Heart right ventricle (tissue), 16 donors: ENCODE data around the gene KDELR3. TPM values are rescaled to one million over a fixed set of nuclear protein-coding genes. Genes with fewer than 3 reads are reported as not detected.

ENCODE experiments used
- ATAC-seq, 8 donors: fragments of 200-7000 bp; cut with Tn5 transposase; one replicate each; pipeline ENCODE4 v1.9.1; 2020; ENCODE audit warnings: mild to moderate bottlenecking in 8 of 8, moderate library complexity in 8 of 8, moderate number of reproducible peaks in 1 of 8
- DNase-seq, 2 donors: peaks; one replicate each; pipeline ENCODE4 v3.0.0-alpha.2; 2020
- H3K27ac ChIP-seq, 10 donors: fragments of 200-600 bp; sonication (generic) in 2 of 10; one replicate each; pipeline versions ENCODE4 v1.5.0 to v1.8.0; 2020 to 2022; ENCODE audit warnings: mild to moderate bottlenecking in 3 of 10
- H3K27me3 ChIP-seq, 7 donors: fragments of 200-600 bp; one replicate each; pipeline ENCODE4 v1.8.0; 2021 to 2022; ENCODE audit warnings: mild to moderate bottlenecking in 2 of 7
- H3K36me3 ChIP-seq, 9 donors: fragments of 200-600 bp; sonication (generic) in 1 of 9; one replicate each; pipeline versions ENCODE4 v1.5.0 to v1.8.0; 2020 to 2022; ENCODE audit warnings: mild to moderate bottlenecking in 2 of 9
- H3K4me1 ChIP-seq, 9 donors: fragments of 200-600 bp; sonication (generic) in 1 of 9; one replicate each; pipeline versions ENCODE4 v1.5.0 to v1.8.0; 2020 to 2022; ENCODE audit warnings: mild to moderate bottlenecking in 4 of 9
- H3K4me3 ChIP-seq, 10 donors: fragments of 200-600 bp; sonication (generic) in 2 of 10; one replicate each; pipeline versions ENCODE4 v1.5.0 to v1.8.0; 2020 to 2022; ENCODE audit warnings: mild to moderate bottlenecking in 7 of 10, moderate library complexity in 2 of 10
- H3K9me3 ChIP-seq, 11 donors: fragments of 200-600 bp in 10 of 11; sonication (generic) in 2 of 11; one replicate each; pipeline versions ENCODE4 v1.5.0 to v1.8.0; 2013 to 2022; ENCODE audit warnings: mild to moderate bottlenecking in 2 of 11, control low read depth in 1 of 11, moderate library complexity in 1 of 11
- WGBS, 2 donors: extraction: QIAGEN DNeasy Blood & Tissue Kit; methylation state at CpG; one replicate each; pipeline ENCODE4 v1.1.7; 2013; ENCODE audit warnings: inconsistent platforms in 1 of 2; 5-methylcytosine and 5-hydroxymethylcytosine counted together
- intact Hi-C, 10 donors: fragments of 100-400 bp; cut with DNase I; formaldehyde crosslinking; loops; one replicate each; pipeline versions ENCODE4 v1.11.1 to v1.14.2; 2022
- polyA plus RNA-seq, 2 donors: library from polyadenylated mRNA; stranded (reverse); fragments of 200-250 nt; gene quantifications; one replicate each; pipeline ENCODE4 v1.2.3, GENCODE V29; 2013
- total RNA-seq, 10 donors: library from RNA; stranded (reverse); fragmentation: NEBNext Ultra II Directional in 3 of 10; extraction: Animal tissue kit (Norgen Biotek cat#: 25700) in 3 of 10; gene quantifications; one replicate each; pipeline versions ENCODE4 v1.2.1 to v1.2.4, GENCODE V29; 2021 to 2023
- TF ChIP-seq, protein P1 (sequence below), 9 donors: fragments of 200-600 bp; sonication (generic) in 2 of 9; IDR thresholded peaks; one replicate each; pipeline versions ENCODE4 v1.5.0 to v1.8.0; 2021 to 2022; ENCODE audit warnings: antibody characterized with exemption in 9 of 9, mild to moderate bottlenecking in 5 of 9, moderate library complexity in 1 of 9
- donor health status: Arrhythmogenic right ventricular cardiomyopathy.
- donor health status: ischemic (EF 13 %, LVEDD 7.1; RV severe dilation, severe dysfunction).
- donor health status: healthy with polysubstance abuse.
- donor health status: DM: no; HTN: yes; CAD: no.
- donor health status: DM: no; HTN: no; CAD: no.
- donor health status: ischemic (EF 25% LVEDD 6.9; RV normal size, moderate dysfunction).
- donor health status: ischemic (EF 25% LVEDD 5.7; RV mildly dilated, moderate dysfunction).
- donor health status: healthy.
- donor health status: DM: yes; HTN: yes; CAD: no.
- donor health status: Ischemic cardiomyopathy.
- donor health status: ischemic (EF 35%, LVEDD 5.7; RV mildly dilated, moderate dysfunction).
- donor health status: nonischemic (EF 11% LVEDD 7.7; RV severe dilation, severe dysfunction).
- donor health status: DM: yes; HTN: yes; CAD: no.
- donor health status: PGD.
- donor health status: ischemic (EF 29% LVEDD 5.4; RV normal size, mild dysfunction).
- donor health status: nonischemic (EF 23%, LVEDD 6.1; RV moderate dilation, normal function).

Gene KDELR3
- total and polyA plus RNA-seq, 12 donors = 3.4 to 12.9 (median 9.0) TPM

DNA sequence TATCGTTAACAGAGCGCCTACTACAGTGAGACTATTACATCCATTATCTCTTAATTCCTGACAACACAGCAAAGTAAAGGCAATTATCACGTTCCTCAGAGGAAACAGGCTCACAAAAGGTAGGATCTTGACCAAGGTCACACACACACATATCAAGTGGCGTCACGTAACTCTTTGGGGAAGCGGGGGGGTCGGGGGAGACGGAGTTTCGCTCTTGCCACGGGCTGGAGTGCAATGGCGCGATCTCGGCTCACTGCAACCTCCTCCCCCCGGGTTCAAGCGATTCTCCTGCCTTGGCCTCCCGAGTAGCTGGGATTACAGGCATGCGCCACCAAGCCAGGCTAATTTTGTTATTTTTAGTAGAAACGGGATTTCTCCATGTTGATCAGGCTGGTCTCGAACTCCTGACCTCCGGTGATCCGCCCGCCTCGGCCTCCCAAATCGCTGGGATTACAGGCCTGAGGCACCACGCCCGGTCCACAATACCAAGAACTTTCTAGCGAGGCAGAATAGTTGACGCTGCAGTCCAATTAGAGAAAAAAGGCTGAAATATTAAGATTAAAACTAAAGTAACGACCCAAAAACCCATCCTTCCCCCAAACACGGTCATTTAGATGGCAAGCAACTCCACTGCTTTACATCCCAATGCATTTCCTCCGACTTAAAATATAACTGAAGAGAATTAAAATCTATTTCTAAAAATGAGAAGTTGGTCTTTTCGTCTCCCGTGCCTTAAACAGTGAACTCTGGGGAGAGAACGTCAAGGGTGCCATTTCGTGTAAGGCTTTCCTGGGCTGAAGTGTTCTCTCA is 37.0 kb downstream of the KDELR3 start:
- Histone ChIP-seq H3K36me3 (peaks cover 0 to 47% (median 13%) of the 10 kb centered on the region in 9 donors), H3K4me1 (peaks cover 2 to 55% (median 44%) of the 10 kb centered on the region in 9 donors), H3K4me3 (peak overlapping the region; percentile 70 to 88 (median 80)), H3K27ac (peak overlapping the region; percentile 97 to 100 (median 100)), H3K27me3 (no peaks in the 10 kb centered on the region), H3K9me3 (no peaks in the 10 kb centered on the region)
- TF ChIP-seq, protein P1, sequence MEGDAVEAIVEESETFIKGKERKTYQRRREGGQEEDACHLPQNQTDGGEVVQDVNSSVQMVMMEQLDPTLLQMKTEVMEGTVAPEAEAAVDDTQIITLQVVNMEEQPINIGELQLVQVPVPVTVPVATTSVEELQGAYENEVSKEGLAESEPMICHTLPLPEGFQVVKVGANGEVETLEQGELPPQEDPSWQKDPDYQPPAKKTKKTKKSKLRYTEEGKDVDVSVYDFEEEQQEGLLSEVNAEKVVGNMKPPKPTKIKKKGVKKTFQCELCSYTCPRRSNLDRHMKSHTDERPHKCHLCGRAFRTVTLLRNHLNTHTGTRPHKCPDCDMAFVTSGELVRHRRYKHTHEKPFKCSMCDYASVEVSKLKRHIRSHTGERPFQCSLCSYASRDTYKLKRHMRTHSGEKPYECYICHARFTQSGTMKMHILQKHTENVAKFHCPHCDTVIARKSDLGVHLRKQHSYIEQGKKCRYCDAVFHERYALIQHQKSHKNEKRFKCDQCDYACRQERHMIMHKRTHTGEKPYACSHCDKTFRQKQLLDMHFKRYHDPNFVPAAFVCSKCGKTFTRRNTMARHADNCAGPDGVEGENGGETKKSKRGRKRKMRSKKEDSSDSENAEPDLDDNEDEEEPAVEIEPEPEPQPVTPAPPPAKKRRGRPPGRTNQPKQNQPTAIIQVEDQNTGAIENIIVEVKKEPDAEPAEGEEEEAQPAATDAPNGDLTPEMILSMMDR (IDR thresholded peaks at IDR 0.05) = no peak
- 1% methylated on average over 35 of the region's 35 CpGs for WGBS, 2 donors
- DNase-seq (peak; percentile 47 to 63), ATAC-seq (peak in 5 of 8 donors; percentile 14 to 41 (median 33))
- intact Hi-C loops = loop anchor here in 8 of 10 donors (5.0 to 10.0 kb wide), 11 partner anchors 38 to 200 kb away; partner anchors contain the start of genes DMC1 (in 3 of the 8), KDELR3 (in 3 of the 8), CBY1 (in 1 of the 8) and FAM227A (in 1 of the 8)

DNA sequence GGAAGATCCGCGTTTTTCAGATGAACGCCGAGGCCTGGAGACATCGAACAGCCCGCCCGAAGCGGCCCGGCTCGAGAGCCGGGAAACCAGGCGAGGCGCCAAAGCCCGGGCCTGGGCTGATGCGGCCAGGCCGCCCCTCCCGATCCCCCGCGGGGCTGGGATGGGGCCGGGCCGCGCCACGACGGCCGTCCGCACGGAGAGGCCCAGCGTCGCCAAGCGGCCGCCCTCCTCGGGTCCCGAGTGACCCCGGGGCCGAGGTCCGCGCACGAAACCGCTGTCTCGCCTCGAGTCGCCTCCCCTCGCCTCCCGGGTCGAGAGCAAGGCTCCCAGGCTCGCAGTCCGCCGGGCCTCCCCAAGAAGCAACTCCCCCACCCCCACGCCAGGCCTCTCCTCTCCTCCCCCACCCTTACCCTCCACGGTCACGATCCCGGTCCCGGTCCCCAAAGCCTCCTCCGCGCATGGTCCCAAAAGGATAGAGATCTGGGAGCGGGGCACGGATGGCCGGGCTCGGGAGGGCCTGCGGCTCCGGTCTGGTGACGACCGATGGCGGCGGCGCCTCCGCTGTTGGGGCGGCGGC is 37.7 kb downstream of the KDELR3 start:
- peak; percentile 77 to 87 for DNase-seq
- 0 to 1% methylated on average over 67 to 69 of the region's 69 CpGs for WGBS, 2 donors
- H3K4me1 ChIP-seq = peaks cover 2 to 50% (median 44%) of the 10 kb centered on the region in 9 donors
- H3K27me3 ChIP-seq = no peaks in the 10 kb centered on the region
- TF ChIP-seq, protein P1 (IDR thresholded peaks at IDR 0.05) = peak in 1 of 9 donors; percentile 8
- peaks cover 0 to 40% (median 8%) of the 10 kb centered on the region in 9 donors for H3K36me3 ChIP-seq
- peak; percentile 75 to 91 (median 82) for ATAC-seq
- peak overlapping the region; percentile 97 to 100 (median 100) for H3K27ac ChIP-seq
- peak overlapping the region; percentile 70 to 88 (median 80) for H3K4me3 ChIP-seq
- intact Hi-C loops = loop anchor here in 7 of 10 donors (2.0 to 10.0 kb wide), 11 partner anchors 38 to 199 kb away; partner anchors contain the start of genes DMC1 (in 4 of the 7), CBY1 (in 1 of the 7), FAM227A (in 1 of the 7) and GTPBP1 (in 1 of the 7)
- H3K9me3 ChIP-seq = no peaks in the 10 kb centered on the region

DNA sequence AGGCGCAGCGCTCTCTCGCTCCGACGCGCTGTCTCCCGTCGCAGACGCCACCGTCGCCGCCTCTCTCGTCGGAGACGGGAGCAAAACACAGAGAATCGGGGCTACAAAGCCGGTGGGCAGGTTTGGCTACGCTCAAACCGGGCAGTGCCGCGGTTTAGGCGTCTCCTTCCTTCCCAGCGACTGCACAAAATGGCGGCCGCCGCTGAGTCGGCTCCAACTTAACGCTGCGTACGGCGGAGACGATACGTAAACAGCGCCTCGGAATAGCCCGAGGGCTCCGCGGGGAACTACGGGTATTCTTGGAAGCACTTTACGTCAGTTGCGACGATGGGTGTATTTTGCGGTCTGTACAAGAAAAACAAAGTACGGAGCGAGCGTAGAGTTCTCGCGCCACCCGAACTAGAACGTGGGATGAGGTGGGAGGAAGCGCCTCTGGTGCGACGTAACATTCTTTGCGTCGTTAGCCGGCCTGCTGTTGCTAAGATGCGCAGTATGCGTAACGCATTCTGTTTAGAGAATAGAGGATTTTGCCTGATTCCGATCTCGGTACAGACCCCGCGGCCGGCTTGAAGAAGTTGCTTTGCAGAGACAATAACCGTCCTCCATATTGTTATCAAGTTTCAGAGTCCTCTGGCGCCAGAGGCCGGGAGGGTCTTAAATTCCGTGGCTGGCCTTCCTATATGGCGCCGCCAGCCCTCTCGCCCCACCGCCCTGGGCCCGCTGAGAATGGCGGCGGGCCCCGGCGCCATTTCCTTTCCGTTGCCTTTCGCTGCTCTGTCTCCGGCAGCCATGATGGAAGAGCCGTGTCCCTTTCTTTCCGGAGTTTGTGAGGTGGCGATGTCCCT is 38.4 kb downstream of the KDELR3 start, which contains the start of gene DDX17:
DDX17 (minus strand) TSS at position 194 of the 845 bp plus-strand sequence.
- H3K4me1 ChIP-seq = peaks cover 2 to 45% (median 39%) of the 10 kb centered on the region in 9 donors
- intact Hi-C loops = loop anchor here in 7 of 10 donors (2.0 to 10.0 kb wide), 11 partner anchors 39 to 198 kb away; partner anchors contain the start of genes DMC1 (in 4 of the 7), CBY1 (in 1 of the 7), FAM227A (in 1 of the 7) and GTPBP1 (in 1 of the 7)
- peak; percentile 91 to 96 for DNase-seq

More for the DNA sequence above, 38.4 kb downstream of the KDELR3 start, which contains the start of gene DDX17:
- TF ChIP-seq, protein P1 (IDR thresholded peaks at IDR 0.05) = no peak
- H3K9me3 ChIP-seq = no peaks in the 10 kb centered on the region
- peak within 1 kb of the TSS; percentile 97 to 100 (median 100) for H3K27ac ChIP-seq
- H3K4me3 ChIP-seq = peak within 1 kb of the TSS; percentile 70 to 88 (median 80)
- 1% methylated on average over 83 of the region's 83 CpGs for WGBS, 2 donors
- H3K36me3 ChIP-seq = peaks cover 0 to 33% (median 8%) of the 10 kb centered on the region in 9 donors
- H3K27me3 ChIP-seq = no peaks in the 10 kb centered on the region
- ATAC-seq = peak; percentile 84 to 90 (median 87)
